GM23338 (cell line): ENCODE results near the gene EPHB1.

Experiments
- CTCF ChIP-seq, 2 experiments: fragments of 200-600 bp in 1 of 2; sonication (generic) in 1 of 2; conservative IDR thresholded peaks; 2 replicates each; pipeline versions ENCODE4 v1.5.1 to v1.6.1; 2016 to 2017; ENCODE audit warnings: antibody characterized with exemption in 2 of 2, low read depth in 2 of 2, mild to moderate bottlenecking in 2 of 2, moderate library complexity in 1 of 2
- EZH2 ChIP-seq: fragments of 200-600 bp; sonication (generic); IDR thresholded peaks from one replicate; pipeline ENCODE4 v1.8.0; 2017; ENCODE audit warnings: antibody characterized with exemption, mild to moderate bottlenecking, low read depth; ENCODE audit not compliant: unreplicated experiment
- EZH2phosphoT487 ChIP-seq: fragments of 200-600 bp; sonication (generic); IDR thresholded peaks from one replicate; pipeline ENCODE4 v1.8.1; 2018; ENCODE audit warnings: antibody characterized with exemption; ENCODE audit not compliant: unreplicated experiment
- POLR2AphosphoS5 ChIP-seq: IDR thresholded peaks from 2 replicates; pipeline ENCODE4 v1.6.1; 2016; ENCODE audit warnings: antibody characterized with exemption, low read depth
- ZNF114 ChIP-seq: fragments of 250-450 bp; sonication (Bioruptor Pico); IDR thresholded peaks from 2 replicates; pipeline ENCODE4 v1.5.0; 2020; ENCODE audit warnings: mild to moderate bottlenecking, moderate library complexity
- ZNF462 ChIP-seq: fragments of 250-450 bp; sonication (Bioruptor Pico); IDR thresholded peaks from 2 replicates; pipeline ENCODE4 v1.5.0; 2020; ENCODE audit warnings: mild to moderate bottlenecking, moderate library complexity

GRCh38 chr3:135017003-135017893 lies 222.2 kb downstream of the EPHB1 start:
- TF ChIP-seq CTCF (conservative IDR thresholded peaks at IDR 0.05; ENCODE audit: low read depth in 2 of 2) (no peak), EZH2 (no peak), POLR2AphosphoS5 (no peak), ZNF114 (CRISPR knock-in tag) (no peak), EZH2phosphoT487 (no peak), ZNF462 (CRISPR knock-in tag) (no peak)
